HG02938 (cell line): ENCODE data around the gene TMEM248.
A peak's percentile ranks its signal among the peaks of the same experiment; 100 is the strongest.
"Not testable (repeated sequence)": the region's sequence is repeated elsewhere in the genome, so short reads cannot be mapped to it uniquely, and the experiment has no call there.

Experiments
- ATAC-seq: cut with Tn5 transposase; IDR thresholded peaks from one replicate; pipeline ENCODE4 v1.9.1; 2021; ENCODE audit warnings: mild to moderate bottlenecking, moderate library complexity; ENCODE audit not compliant: unreplicated experiment

TMEM248 gene, protein sequence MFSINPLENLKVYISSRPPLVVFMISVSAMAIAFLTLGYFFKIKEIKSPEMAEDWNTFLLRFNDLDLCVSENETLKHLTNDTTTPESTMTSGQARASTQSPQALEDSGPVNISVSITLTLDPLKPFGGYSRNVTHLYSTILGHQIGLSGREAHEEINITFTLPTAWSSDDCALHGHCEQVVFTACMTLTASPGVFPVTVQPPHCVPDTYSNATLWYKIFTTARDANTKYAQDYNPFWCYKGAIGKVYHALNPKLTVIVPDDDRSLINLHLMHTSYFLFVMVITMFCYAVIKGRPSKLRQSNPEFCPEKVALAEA

GRCh38 chr7:66920769-66921395 lies at the start of gene TMEM248:
Gene TMEM248 (plus strand): TSS chr7:66921225. CDS start chr7:66941866, 20,641 bp downstream.
- ATAC-seq, result peak; percentile 78

DNA sequence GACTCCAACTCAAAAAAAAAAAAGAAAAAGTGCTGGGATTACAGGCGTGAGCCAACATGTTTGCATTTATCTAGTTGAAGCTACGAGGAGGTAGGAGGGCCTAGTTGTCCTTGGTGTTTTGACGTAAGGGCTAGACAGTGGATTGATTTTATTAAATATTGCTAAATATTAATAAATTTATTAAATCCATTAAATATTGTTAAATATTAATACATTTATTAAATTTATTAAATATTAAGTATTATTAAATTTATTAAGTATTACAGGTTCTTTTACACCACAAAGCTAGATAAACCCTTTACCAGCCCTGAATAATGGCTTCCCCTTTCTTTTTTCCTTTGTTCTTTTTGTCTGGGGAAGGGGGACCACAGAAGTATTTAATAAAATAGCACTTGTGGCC lies 47.5 kb upstream of the TMEM248 start:
- ATAC-seq, result no peak

- peak; percentile 94 for ATAC-seq
Measured at GRCh38 chr7:66877577-66878300, 43.3 kb upstream of the TMEM248 start.

GRCh38 chr7:66878301-66878685 lies 42.7 kb upstream of the TMEM248 start:
- ATAC-seq, result not testable (repeated sequence)

GRCh38 chr7:66880053-66880452 lies 41.0 kb upstream of the TMEM248 start:
- ATAC-seq, result no peak

GRCh38 chr7:66880577-66880976 lies 40.4 kb upstream of the TMEM248 start:
- ATAC-seq, result not testable (repeated sequence)

DNA sequence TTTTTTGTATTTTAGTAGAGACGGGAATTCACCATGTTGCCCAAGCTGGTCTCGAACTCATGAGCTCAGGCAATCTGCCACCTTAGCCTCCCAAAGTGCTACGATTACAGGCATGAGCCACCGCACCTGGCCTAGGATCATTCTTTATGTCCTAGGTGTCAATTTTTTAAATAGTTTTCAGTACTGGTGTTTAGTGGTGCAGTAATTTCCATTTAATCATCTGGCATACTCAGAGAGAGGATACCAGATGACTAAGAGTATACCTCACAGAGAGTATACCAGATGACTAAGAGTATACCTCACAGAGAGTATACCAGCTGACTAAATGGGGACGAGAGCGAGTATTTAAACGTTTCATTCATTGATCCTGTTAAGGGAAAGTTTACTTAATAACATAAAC lies 37.3 kb upstream of the TMEM248 start:
- no peak for ATAC-seq

GRCh38 chr7:66884556-66884955 lies 36.5 kb upstream of the TMEM248 start:
- not testable (repeated sequence) for ATAC-seq

DNA sequence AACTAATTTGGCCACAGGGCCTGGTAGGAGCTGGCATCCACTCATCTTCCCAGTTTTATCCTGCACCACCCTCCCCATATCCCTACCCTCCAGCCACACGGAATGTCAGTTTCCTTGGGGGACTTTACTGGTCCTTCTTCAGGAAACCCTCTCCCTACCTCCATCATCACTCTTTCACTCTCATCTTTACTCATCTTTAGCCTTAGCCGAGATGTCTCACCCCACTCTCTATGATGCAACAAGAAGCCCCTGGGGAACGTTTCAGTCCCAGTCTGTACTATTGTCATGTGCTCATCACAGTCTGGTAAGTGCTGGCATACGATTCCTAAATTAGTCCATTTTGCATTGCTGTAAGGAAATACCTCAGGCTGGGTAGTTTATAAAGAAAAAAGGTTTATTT lies 34.9 kb upstream of the TMEM248 start:
- ATAC-seq, result peak; percentile 74

DNA sequence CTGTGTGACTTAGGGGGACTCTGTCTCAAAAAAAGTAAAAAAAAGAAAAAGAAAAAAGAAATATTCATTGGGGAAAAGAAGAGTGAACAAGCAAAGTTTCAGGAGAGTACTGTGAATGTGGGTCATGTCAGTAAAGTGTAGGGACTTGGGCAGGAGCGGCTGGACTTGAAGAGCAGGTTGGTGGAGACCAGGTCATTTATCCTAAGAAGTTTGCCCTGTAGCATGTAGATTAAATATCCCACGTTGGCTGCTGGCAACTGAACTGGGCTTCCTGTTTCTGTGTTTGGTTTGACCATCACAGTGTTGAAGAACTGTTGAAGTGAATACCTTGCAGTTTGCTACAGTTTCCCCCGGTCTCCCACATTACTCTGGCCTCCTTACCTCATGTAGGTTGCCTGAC lies 32.8 kb upstream of the TMEM248 start:
- not testable (repeated sequence) for ATAC-seq

GRCh38 chr7:66894463-66895080 lies 26.5 kb upstream of the TMEM248 start:
- ATAC-seq, result no peak

GRCh38 chr7:66896441-66896840 lies 24.6 kb upstream of the TMEM248 start:
- ATAC-seq, result no peak

GRCh38 chr7:66899552-66900280 lies 21.3 kb upstream of the TMEM248 start:
- ATAC-seq, result no peak

GRCh38 chr7:66901941-66902843 lies 18.8 kb upstream of the TMEM248 start:
- ATAC-seq, result no peak

DNA sequence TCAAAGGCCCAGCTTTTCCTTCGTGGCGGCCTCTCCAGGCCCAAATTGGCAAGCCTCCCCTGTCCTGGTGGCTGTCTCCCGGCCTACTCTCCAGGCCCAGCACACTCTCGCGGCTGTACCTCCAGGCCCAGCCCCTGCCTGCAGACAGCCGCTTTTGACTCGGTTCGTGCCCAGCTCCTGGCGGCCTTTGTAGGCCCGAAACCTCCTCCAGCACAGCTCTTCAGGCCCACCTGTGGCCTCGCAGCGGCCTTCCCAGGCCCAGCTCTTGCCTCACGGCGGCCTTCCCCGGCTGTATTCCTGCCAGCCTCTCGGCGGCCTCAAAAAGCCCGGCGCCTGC lies 18.2 kb upstream of the TMEM248 start:
- ATAC-seq, result no peak

DNA sequence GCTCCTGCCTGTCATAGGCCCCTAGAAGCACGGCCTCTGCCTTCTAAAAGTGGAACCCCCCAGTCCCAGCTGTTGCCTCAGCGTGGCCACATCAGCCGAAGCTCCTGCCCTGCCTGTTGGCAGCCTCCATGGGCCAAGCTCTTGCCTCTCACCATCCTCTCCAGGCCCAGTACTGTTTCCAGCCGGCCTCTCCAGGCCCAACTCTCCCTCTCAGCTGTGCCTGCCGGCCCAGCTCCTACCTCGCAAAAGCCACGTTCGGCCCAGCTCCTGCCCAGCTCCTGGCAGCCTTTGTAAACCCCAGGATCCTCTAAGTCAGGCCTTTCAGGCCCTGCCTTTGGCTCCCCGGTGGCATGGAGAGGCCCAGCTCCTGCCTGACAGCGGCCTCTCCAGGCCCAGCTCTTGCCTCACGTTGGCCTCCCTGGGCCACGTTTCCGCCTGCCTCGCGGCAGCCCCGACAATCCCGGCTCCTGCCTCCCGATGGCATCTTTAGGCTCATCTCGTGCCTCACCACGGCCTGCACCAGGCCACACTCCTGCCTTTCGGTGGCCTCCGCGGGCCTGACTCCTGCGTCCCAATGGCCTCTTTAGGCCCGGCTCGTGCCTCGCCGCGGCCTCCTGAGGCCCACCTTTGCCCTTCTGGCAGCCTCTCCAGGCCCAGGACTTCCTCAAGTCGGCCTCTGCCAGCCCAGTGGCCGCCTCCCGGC lies 17.5 kb upstream of the TMEM248 start:
- ATAC-seq, result no peak

DNA sequence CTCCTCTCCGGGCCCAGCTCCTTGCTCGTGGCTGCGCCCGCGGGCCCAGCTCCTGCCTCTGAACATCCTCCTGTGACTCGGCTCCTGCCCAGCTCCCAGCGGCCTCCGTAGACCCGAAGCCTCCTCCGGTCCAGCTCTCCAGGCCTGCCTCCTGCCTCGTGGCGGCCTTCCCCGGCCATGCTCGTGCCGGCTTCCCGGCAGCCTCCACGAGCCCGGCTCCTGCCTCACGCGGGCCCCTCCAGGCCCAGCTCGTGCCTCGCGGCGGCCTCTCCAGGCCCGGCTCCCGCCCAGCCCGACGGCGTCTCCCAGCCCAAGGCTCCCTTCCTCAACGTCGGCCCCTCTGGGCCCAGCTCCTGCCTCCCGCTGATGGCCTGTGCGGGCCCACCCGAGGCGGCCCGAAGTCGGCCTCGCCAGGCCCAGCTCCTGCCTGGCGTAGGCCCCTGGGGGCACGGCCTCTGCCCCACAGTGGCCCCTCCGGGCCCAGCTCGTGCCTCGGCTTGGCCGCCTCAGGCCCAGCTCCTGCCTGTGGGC lies 16.9 kb upstream of the TMEM248 start:
- no peak for ATAC-seq

DNA sequence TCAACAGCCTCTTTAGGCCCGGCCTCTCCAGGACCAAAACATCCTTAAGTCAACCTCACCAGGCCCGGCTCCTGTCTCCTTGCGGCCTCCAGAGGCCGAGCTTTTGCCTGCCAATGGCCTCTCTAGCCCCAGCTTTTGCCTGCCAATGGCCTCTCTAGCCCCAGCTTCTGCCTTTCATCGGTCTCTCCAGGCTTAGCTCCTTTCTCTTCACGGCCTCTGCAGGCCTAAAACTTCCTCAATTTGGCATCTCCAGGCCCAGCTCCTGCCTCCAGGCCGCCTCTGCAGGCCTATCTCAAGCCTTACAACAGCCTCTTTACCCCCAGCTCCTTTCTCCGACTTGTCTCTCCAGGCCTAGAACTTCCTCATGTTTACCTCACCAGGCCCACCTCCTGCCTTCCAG lies 15.7 kb upstream of the TMEM248 start:
- ATAC-seq, result no peak

DNA sequence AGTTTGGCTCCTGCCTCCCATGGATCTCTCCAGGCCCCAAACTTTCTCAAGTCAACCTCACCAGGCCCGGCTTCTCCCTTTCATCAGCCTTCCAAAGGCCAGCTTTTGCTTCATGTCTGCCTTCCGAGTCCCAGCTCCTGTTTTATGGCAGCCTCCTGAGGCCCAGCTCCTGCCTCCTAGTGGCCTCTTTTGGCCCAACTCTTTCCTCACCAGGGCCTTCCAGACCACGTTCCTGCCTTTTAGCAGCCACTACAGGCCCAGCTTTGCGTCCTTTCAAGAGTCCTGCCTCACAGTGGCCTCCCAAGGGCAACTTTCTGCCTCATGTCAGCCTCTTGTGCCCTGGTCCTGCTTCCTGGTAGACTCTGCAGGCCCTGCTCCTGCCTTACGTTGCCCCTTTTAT lies 15.3 kb upstream of the TMEM248 start:
- no peak for ATAC-seq
